Testis (tissue), 2 donors: ENCODE results near the gene STAT3.

Experiments used
- CTCF ChIP-seq, 3 experiments: fragments of 450-650 bp in 2 of 3; fragments of 200-600 bp in 1 of 3; sonication (generic) in 1 of 3; IDR thresholded peaks; one replicate each; pipeline ENCODE4 v1.5.1; 2016 to 2019; ENCODE audit warnings: antibody characterized with exemption in 3 of 3, mild to moderate bottlenecking in 2 of 3, moderate library complexity in 1 of 3
- POLR2A ChIP-seq: fragments of 450-650 bp; IDR thresholded peaks from one replicate; pipeline ENCODE4 v1.6.1; 2017; ENCODE audit warnings: antibody characterized with exemption, mild to moderate bottlenecking, moderate library complexity

- TF ChIP-seq CTCF (IDR thresholded peaks at IDR 0.05) (no peak), POLR2A (no peak)
Measured at GRCh38 chr17:42421507-42422338, 33.5 kb upstream of the STAT3 start.
